GM19238 (cell line): ENCODE results near the gene IRF7.
"Not testable (repeated sequence)": the region's sequence is repeated elsewhere in the genome, so short reads cannot be mapped to it uniquely, and the experiment has no call there.

Experiments
- DNase-seq: peaks from one replicate; pipeline ENCODE4 v3.0.0; 2011; ENCODE audit warnings: low spot score; ENCODE audit not compliant: insufficient read length

IRF7 gene

GRCh38 chr11:581752-582151 lies 34.0 kb downstream of the IRF7 start:
- DNase-seq = no peak

GRCh38 chr11:581342-581741 lies 34.4 kb downstream of the IRF7 start:
- no peak for DNase-seq

- no peak for DNase-seq
Measured at GRCh38 chr11:579830-580601, 35.7 kb downstream of the IRF7 start.

GRCh38 chr11:578276-579035 lies 37.3 kb downstream of the IRF7 start:
- no peak for DNase-seq

GRCh38 chr11:577611-577894 lies 38.2 kb downstream of the IRF7 start:
- no peak for DNase-seq

- no peak for DNase-seq
Measured at GRCh38 chr11:576811-577610, 38.7 kb downstream of the IRF7 start.

- DNase-seq = peak; percentile 100
Measured at GRCh38 chr11:575996-576768, 39.6 kb downstream of the IRF7 start, which contains the start of gene PHRF1. TSS of gene PHRF1 (plus strand) at chr11:576470. CDS start at chr11:581513, 5,043 bp downstream.

GRCh38 chr11:575313-575995 lies 40.3 kb downstream of the IRF7 start:
- DNase-seq = peak; percentile 53

- no peak for DNase-seq
Measured at GRCh38 chr11:574632-575312, 41.0 kb downstream of the IRF7 start.

- DNase-seq = not testable (repeated sequence)
Measured at GRCh38 chr11:574031-574570, 41.6 kb downstream of the IRF7 start.

GRCh38 chr11:573146-573759 lies 42.5 kb downstream of the IRF7 start:
- DNase-seq = no peak

- no peak for DNase-seq
Measured at GRCh38 chr11:571802-572185, 44.0 kb downstream of the IRF7 start.

GRCh38 chr11:569158-569885 lies 46.4 kb downstream of the IRF7 start:
- no peak for DNase-seq

- peak; percentile 100 for DNase-seq
Measured at GRCh38 chr11:568306-569157, 47.2 kb downstream of the IRF7 start.

GRCh38 chr11:567629-568292 lies 48.0 kb downstream of the IRF7 start:
- DNase-seq = no peak

GRCh38 chr11:567011-567628 lies 48.6 kb downstream of the IRF7 start:
- DNase-seq = no peak
